ENCODE measurements around the gene CLCN1.
"Not testable (repeated sequence)": the region's sequence is repeated elsewhere in the genome, so short reads cannot be mapped to it uniquely, and the experiment has no call there.

Gene CLCN1

DNA sequence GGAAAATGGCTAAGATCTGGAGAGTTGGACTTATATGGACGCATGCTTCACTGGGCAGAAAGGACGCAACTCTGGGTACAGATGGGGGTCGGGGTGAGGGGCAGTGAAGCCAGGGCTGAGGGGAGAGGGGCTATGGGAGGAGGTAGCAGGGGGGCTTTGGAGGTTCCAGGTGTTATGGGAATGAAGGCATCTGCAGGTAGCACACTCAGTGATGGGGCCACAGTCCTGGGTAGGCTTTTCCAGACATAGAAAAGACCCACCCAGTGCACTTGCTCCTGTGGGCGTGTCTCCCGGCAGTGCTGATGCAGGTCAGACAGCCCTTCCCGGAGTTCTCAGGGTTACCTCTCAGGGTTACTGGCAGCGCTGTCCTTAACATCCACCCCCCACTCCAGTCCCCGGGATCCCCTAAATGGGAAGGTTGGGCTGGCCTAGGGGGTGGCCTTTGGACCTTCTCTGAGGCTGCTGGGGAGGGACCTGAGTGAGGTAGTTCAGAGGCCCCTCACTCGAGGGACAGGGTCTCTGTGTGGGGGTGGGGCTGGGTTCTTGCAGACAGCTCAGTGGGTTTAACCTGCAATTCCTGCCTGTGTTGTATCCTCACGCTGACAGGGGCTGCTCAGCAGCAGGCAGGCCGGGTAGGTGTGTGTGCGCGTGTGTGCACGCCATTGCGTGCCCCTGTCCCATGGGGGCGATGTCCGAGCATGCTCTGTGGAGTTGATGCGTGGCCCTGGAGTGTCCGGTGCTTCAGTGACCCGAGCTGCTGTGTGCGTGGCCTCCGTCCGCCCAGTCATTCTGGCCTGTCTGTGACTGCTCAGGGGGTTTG, 71.5 kb downstream of the CLCN1 start:
- no peak for DNase-seq

DNA sequence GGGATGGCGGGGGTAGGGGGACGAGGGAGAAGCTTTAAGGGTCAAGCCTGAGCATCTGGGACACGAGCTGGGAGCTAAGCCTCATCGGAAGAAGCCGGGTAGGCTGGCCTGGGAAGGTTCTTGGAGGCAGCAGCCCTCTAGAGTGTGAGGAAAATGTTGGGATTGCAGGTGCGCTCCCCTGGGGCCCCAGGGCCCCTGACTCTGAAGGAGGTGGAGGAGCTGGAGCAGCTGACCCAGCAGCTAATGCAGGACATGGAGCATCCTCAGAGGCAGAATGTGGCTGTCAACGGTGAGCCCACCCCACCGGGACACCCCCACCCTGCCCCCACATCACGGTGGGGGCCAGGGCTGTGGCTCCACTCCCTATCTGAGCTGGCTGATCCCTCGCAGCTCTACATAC, 72.1 kb downstream of the CLCN1 start:
- no peak for DNase-seq

DNA sequence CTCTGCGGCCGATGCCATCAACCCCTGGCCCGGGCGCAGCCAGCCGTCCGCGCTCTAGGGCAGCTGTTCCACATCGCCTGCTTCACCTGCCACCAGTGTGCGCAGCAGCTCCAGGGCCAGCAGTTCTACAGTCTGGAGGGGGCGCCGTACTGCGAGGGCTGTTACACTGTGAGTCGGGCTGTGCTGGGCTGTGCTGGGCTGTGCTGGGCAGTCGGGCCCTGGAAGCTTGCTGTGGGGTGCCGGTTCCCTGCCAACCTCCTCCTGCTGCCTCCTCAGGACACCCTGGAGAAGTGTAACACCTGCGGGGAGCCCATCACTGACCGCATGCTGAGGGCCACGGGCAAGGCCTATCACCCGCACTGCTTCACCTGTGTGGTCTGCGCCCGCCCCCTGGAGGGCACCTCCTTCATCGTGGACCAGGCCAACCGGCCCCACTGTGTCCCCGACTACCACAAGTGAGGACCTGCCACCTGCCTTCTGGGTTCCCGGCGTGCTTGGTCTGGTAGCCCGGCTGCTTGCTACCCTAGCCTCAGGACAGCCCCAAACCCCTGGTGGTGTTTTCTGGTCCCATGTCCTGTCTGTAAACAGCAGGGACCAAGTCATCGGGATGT, 72.7 kb downstream of the CLCN1 start:
- DNase-seq = no peak

DNA sequence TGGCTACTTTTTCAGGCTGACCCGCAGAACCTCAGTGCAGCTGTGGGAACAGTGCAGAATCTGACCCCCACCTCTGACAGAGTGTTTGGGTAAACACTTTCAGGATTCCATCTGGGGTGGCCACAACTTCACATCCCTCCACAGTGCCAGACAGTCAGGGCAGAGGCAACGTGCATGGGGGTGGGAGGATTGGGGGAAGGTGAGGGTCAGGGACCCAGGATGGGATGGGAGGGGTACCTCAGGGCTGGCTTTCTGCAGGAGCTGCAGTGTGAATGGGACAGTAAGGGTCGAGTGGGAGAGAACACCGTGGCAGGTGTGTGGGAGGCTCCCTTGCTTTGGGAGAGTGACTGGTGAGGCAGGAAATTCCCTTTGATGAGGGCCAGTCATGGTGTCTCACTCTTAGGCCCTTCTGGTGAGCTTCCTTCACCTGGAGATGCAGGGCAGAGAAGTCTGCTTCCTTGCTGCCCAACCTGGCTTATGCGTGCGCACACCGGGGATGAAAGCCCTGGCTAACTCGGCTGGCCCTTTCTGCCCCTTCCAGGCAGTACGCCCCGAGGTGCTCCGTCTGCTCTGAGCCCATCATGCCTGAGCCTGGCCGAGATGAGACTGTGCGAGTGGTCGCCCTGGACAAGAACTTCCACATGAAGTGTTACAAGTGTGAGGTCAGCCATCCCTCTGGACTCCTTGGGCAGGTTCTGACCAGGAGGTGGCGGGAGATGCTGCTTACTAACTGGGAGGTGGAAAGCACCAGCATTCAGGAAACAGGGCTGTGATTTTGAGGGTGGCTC, 73.6 kb downstream of the CLCN1 start:
- no peak for DNase-seq

DNA sequence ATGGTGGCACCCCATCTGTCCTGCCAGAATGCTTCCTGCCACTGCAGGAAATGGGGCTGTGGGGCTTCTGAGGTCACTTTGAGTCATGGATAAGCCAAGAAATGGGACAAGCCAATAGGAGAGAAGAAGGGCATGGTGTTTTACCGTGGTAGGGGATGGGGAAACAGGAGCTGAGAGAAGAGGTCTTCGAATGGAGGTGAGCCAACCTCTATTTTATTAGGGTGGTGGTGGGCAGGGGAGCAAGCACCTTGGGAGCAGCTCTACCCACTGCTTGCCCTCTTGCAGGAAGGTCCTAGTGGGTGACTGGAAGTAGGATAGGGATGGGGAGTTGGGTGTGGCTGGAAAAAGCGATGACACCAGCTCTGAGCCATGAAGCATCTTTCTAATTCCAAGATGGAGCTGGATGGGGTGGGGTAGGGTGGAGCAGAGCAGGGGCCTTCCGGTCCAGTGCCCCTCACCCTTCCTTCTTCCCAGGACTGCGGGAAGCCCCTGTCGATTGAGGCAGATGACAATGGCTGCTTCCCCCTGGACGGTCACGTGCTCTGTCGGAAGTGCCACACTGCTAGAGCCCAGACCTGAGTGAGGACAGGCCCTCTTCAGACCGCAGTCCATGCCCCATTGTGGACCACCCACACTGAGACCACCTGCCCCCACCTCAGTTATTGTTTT, 74.3 kb downstream of the CLCN1 start:
- no peak for DNase-seq

DNA sequence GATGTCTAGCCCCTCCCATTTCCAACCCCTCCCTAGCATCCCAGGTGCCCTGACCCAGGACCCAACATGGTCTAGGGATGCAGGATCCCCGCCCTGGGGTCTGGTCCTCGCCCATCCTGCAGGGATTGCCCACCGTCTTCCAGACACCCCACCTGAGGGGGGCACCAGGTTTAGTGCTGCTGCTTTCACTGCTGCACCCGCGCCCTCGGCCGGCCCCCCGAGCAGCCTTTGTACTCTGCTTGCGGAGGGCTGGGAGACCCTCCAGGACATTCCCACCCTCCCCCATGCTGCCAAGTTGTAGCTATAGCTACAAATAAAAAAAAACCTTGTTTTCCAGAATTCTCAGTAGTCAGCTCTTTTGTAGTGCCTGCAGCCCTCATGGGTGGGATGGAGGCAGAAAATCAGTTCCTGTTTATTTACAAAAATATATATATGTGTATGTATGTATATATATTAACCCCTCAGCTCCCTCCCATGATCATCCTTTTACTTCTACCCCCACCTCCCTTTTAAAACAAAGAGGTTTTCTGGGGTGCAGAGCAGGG, 74.9 kb downstream of the CLCN1 start:
- no peak for DNase-seq

DNA sequence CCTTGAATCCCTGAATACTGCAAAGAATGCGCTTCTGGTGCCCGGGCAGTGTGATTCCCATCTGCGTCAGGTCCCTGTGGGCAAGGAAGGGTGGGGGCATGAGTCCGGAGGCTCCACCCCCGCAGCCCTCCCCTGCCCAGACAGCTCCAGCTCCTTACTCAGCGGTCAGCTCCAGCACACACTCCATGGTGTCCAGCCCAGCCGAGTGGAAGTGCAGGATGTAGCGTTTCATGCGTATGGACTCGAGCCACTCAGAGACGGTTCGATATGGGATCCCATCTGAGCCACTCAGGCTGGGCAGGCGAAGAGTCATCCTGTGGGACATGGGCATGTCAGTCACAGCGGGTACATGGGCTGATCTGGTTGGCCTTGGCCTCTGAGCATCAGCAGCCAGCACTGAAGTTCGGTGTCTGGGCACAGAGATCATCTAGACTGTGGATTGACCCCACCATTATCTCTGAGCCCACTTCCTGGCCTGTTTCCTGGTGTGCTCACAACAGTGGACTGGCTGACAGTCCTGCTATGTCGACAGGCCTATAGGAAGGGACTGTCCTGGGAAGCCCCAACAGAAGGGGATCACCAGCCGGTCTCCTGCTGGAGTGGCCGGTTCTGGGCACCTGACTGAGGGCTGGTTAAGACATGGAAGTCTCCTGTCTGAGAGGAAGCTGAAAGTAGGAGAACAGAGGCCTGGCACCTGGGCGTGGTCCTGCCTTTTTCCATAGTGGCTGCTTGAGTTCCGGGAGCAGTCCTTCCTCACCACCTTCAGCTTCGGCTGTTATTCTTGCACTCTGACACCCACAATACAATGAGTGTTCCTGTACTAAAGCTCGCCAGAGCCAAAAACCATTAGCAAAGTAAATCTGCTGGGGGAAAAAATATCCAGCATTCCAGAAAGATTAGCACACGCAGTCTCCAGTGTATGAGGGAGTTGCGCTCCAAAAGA, 75.8 kb downstream of the CLCN1 start:
- no peak for DNase-seq

DNA sequence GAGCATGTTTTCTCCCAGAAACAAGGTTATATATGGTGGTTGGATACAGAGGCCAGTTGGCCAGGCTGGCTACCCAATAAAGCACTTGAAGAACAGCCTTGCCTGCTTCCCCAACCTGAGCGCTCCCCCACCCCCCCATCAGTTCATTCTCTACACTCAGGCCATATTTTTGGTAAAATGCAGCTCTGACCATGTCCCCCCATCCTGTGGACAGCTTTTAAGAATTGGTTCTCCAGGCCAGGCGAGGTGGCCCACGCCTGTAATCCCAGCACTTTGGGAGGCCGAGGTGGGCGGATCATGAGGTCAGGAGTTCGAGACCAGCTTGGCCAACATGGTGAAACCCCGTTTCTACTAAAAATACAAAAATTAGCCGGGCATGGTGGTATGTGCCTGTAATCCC, 76.5 kb downstream of the CLCN1 start:
- DNase-seq = not testable (repeated sequence)

DNA sequence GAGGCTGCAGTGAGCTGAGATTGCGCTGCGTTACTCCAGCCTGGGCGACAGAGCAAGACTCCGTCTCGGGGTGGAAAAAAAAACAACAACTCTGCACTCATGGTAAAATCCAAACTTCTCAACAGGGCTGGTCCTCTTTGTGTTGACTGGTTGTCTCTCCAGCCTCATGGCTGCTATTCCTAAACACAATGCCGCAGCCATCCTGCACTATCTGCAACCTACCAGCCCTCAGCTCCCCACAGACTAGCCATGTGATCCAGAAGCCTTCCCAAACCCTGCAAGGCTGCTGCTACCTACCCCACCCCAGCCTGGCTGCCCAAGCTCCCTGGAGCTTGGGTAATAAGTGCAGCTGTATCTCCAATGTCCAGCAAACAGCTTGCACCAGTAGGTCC, 77.0 kb downstream of the CLCN1 start:
- no peak for DNase-seq

DNA sequence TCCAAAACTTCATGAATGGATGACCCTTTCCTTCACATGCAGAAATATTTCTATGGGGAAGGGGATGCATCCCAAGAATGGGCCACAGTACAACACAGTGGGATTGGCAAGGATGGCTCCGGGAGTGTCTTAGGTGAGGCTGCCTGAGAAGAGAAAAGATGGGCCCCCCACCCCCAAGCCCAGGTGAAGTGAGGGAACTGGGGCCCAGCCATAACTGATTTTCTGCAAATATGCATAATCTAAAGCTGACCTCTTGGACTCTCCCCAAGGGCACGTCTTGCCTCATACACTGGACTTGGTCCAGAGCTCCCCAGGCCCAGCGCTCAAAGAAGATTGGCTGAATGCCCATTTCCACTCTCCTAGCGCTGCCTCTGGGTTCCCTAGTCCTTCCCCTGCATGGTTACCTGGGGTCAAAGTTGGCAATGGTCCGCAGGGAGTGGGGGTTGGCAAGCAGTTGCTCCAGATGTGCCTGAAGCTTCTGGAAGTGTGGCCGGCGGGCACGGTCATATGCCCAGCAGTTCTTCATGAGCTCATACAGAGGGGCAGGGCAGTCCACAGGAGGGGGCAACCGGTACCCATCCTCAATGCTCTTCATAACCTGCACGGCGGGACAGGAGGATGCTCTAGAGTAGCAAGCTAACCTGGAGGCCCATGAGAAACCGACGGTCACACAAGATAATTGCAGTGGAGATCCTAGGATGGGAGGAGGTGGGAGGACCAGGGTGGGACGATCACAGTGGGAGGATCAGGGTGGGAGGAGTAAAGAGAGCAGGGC, 77.5 kb downstream of the CLCN1 start:
- DNase-seq = no peak

DNA sequence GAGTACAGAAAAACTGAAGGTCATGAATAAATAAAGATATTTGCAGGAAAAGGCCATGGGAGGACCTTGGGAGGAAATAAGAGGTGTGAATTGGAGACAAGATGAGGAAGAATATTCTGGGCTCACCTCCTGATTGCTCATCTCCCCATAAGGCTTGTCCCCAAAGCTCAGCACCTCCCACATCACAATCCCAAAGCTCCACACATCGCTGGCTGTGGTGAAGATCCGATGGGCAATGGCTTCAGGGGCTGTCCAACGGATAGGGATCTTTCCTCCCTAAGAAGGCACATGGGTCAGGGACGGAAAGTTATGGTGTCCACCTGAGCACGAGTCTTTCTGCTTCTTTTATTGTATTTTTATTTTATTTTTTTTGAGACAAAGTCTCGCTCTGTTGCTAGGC, 78.2 kb downstream of the CLCN1 start:
- no peak for DNase-seq

DNA sequence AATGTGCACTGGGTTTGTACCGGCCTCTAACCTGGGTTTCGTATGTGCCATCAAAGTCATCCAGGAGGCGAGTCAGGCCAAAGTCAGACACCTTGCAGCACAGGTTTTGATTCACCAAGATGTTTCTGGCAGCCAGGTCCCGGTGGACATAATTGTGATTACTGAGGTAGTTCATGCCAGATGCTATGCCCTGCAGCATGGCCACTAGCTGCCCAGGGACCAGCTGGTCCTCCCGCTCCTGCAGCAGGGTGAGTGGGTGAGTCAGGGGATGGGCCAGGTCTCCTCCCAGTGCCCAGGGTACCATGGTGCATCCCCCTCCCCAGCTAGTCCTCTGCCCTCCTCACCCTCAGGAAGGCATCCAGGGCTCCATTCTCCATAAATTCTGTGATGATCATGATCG, 78.9 kb downstream of the CLCN1 start:
- DNase-seq = no peak

DNA sequence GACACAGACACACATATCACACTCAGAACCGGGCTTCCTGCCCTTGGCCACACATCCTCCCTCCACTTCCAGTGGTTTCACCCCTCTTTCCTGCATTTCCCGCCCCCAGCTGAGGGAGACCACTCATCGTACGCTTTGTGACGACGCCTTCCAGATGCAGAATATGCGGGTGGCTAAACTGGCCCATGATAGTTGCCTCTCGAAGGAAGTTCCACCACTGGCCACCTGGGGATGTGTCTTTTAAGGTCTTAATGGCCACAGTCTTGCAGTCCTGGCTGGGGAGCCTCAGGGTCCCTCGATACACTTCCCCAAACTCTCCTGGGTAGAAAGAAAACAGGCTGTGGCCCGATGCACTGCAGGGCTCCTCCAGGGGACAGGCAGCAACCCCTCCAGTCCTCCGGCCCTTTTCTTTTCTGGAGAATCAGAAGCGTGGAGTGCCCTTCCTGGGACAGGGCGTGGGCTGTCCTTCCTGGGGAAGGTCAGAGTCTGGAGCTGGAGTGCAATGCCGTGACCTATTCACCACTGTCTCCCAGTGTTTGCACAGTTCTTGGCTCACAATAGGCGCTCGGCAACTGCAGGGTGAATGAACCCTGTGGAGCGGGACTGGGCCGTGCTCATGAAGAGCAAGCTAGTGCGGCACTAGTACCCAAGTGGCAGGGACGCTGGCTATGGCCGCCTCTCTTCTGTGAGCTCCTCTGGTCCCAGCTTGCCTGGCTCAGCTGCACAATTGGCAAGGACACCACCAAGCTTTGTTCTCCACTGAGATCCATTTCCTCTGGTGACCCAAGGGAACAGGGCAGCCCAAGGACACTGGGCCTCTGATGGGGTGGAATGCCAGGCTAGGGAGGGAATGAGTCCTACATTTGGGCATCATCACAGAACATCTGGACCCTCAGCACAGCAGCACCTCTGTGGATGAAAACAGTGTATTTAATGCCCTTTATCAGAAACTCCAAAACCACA, 79.6 kb downstream of the CLCN1 start:
- no peak for DNase-seq

DNA sequence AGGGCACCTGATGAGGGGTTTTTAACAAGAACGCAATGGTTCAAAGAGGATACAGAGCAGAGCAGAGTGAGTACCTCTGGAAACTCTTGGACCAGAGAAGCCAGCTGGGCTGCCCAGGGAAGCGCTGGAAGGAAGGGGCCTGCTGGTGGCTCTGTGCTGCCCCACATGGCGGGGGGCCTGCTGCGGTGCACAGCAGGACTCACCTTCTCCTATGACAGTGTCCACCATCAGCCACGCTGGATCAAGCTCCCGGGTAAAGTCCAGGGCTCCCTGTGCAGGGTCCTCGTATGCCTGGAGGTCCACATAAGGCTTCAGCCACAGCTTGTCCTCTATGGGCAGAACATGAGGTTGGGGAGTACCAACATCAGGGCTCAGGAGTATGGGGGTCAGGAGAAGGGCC, 80.3 kb downstream of the CLCN1 start:
- DNase-seq = no peak

DNA sequence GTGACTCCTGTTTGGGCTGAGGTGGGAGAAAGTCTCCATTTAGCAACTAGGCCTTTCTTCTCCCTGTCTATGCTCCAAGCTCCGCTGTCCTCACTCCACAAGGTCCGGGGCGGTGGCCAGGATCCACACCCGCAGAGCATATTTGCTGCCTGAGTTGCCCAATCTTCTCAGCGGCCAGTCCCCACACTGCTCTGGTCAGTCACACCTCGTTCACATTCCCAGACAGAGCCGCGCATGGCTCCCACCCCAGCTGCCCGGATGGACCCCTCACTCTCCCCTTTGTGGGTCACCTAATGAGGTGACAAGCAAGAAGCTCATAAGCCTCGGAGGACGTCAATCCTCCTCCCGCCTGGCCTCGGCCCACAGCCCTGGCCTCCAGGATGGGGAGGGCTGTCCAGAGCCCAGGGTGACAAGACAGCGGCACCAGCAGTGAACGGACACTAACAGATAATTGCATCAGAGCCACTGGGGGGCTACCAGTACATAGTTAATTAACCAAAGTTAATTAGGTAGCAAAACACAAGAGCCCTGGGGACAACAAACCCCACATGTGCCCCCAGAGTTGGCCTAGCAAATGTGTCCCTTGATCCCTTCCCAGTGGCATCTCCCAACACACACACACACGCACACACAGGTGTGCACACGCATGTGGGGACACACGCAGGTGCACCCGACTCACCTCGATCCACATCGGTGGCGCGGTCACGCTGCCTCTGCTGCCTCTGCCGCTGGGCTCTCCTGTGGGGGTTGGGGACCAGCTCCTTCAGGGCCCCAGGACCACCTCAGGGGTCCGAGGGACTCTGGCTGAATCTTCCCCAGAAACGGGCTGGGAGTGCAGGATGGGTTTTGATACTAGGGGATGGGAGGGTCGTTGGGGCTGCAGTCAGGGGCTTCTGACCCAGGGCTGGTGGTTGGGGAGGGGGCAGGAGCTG, 81.0 kb downstream of the CLCN1 start:
- no peak for DNase-seq

DNA sequence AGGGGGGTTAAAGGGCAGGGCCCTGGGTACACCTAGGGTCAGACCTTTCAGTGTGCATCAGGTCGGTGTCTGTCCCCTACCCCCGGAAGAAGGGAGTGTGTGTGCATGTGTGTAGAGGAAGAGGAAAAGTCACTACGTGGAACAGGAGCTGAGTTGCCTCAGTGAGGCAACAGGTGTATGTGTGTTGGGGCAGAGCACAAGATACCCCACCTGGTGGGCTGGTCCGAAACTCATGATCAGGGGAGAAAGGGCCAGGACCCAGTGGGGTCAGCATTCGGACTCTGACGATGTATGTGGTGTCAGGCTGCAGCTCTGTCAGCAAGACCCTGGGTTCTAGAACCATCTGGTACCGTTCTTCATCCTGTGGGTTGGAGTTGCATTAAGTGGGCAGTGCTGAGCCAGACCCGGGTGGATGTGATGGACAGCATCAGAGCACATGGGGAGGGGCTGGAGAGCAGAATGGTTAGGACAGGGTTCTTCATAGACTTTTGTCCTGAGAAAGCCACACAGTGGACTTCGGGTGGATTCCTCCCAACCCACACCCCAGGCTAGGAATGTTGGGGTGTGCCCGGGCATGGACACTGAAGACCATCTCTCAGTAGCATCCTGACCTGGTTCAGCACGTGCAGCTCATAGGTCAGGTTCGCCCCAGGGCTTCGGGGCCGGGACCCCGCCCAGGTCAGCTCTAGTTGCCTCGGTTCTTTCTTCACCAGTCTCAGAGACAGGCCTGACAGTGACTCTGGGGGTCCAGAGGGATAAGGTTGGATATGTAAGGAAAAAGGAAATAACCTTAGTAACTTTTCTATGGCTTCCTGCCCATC, 82.0 kb downstream of the CLCN1 start:
- DNase-seq = no peak

DNA sequence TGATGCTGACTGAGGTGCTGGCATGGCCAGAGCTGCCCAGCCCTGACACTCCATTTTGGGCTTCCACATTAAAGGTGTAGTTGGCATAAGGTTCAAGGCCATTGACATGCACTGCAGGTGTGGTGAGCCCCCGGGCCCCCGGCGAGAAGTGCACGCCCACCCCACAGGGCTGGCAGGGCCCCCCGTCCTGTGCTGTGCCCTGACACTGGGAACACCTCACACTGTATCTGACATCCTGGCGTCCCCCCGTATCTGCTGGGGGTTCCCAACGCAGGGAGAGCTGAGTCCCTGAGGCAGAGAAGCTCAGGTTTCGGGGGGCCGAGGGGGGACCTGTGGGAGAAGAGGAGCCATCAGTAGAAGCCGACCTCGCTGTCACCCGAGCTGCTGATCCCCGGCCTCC, 82.7 kb downstream of the CLCN1 start:
- DNase-seq = no peak

DNA sequence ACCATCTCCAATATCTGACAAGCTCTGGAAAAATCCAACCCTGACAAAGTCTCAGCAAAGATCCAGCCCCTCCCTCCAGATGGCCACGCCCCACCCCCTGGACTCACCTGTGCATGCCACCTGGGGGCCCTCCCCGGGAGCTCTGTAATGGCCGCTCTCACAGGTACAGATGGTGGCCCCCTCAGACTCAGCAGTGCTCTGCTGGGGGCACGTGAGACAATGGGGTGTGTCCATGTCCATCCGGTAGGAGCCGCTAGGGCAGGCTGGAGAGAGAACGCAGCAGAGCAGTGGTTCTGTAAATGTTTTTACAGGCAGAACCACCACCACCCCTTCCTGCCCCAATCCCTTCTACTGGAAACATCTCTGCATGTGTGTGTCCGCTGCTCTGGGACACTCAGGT, 83.2 kb downstream of the CLCN1 start:
- no peak for DNase-seq

Data from NCI-H2081 (cell line).